Body of pancreas (tissue), 4 donors: ENCODE results near the gene CTBP1. TPM values are rescaled to one million over a fixed set of nuclear protein-coding genes. Genes with fewer than 3 reads are reported as not detected.

Source experiments
- ATAC-seq: fragments of 150-250 bp; one replicate; pipeline ENCODE4 v1.9.1; 2016
- DNase-seq, 4 donors: peaks; one replicate each; pipeline ENCODE4 v3.0.0-alpha.2; 2019
- H3K27ac ChIP-seq, 4 donors: fragments of 200-600 bp; sonication (generic); 1 replicate in 3 of 4; 2 replicates in 1 of 4; pipeline versions ENCODE4 v1.5.1 to v1.6.1; 2016 to 2019; ENCODE audit warnings: mild to moderate bottlenecking in 1 of 4, mixed read lengths in 1 of 4, moderate library complexity in 1 of 4
- H3K27me3 ChIP-seq, 2 donors: fragments of 200-600 bp; sonication (generic); one replicate each; pipeline ENCODE4 v1.6.0; 2016; ENCODE audit warnings: mild to moderate bottlenecking in 1 of 2
- H3K36me3 ChIP-seq, 2 donors: fragments of 200-600 bp; sonication (generic); replicated peaks in 1 of 2; 2 replicates each; pipeline ENCODE4 v1.5.1; 2016; ENCODE audit warnings: low read depth in 2 of 2; ENCODE audit not compliant: insufficient read depth in 1 of 2
- H3K4me1 ChIP-seq: fragments of 200-600 bp; sonication (generic); one replicate; pipeline ENCODE4 v1.6.0; 2016
- H3K4me3 ChIP-seq, 2 donors: fragments of 200-600 bp; sonication (generic); 1 replicate in 1 of 2; 2 replicates in 1 of 2; pipeline ENCODE4 v1.5.1; 2016 to 2019
- H3K9me3 ChIP-seq, 3 donors: fragments of 200-600 bp; sonication (generic); 1 replicate in 2 of 3; 2 replicates in 1 of 3; pipeline ENCODE4 v1.5.1; 2016
- CTCF ChIP-seq, 7 experiments: fragments of 450-650 bp in 4 of 7; fragments of 200-600 bp in 3 of 7; sonication (generic) in 3 of 7; IDR thresholded peaks; one replicate each; pipeline ENCODE4 v1.5.1; 2016 to 2019; ENCODE audit warnings: antibody characterized with exemption in 7 of 7
- POLR2A ChIP-seq, 3 donors: fragments of 450-650 bp; IDR thresholded peaks; one replicate each; pipeline ENCODE4 v1.6.1; 2016; ENCODE audit warnings: antibody characterized with exemption in 3 of 3, mild to moderate bottlenecking in 2 of 3
- WGBS, 2 donors: methylation state at CpG; one replicate each; pipeline ENCODE4 v1.1.5; 2017; 5-methylcytosine and 5-hydroxymethylcytosine counted together
- intact Hi-C: fragments of 100-400 bp; cut with DNase I; formaldehyde crosslinking; loops from one replicate; pipeline ENCODE4 v1.15.1; 2023
- total RNA-seq, 2 donors: library from RNA; depleted of rRNA; stranded (reverse); fragments of >200 nt; gene quantifications; one replicate each; pipeline ENCODE4 v1.1.0, GENCODE V29; 2016

The CTBP1 gene
- total RNA-seq, 2 donors from 2014 or later, result 148 to 458 TPM

- DNase-seq (no peak), ATAC-seq (no peak)
- Histone ChIP-seq H3K9me3 (no peaks in the 10 kb centered on the region), H3K4me1 (no peaks in the 10 kb centered on the region), H3K4me3 (no peak overlapping the region), H3K36me3 (no peaks in the 10 kb centered on the region), H3K27ac (no peak overlapping the region), H3K27me3 (no peaks in the 10 kb centered on the region)
- no peak for TF ChIP-seq CTCF (IDR thresholded peaks at IDR 0.05)
- no peak for TF ChIP-seq POLR2A (IDR thresholded peaks at IDR 0.05)
- WGBS, 2 donors, result 97% methylated on average over 3 of the region's 3 CpGs
- intact Hi-C loops, result no loop called here
Observed at GRCh38 chr4:1264942-1265341, 16.0 kb upstream of the CTBP1 start.

- intact Hi-C loops, result no loop called here
Observed at GRCh38 chr4:1261107-1261928, 12.4 kb upstream of the CTBP1 start.

GRCh38 chr4:1260418-1261106 lies 11.6 kb upstream of the CTBP1 start:
- Histone ChIP-seq H3K36me3 (no peaks in the 10 kb centered on the region), H3K27ac (no peak overlapping the region), H3K27me3 (no peaks in the 10 kb centered on the region), H3K4me3 (no peak overlapping the region), H3K9me3 (no peaks in the 10 kb centered on the region), H3K4me1 (no peaks in the 10 kb centered on the region)
- no peak for ATAC-seq
- DNase-seq, result no peak
- intact Hi-C loops, result no loop called here
- WGBS, 2 donors, result 90 to 91% methylated on average over 23 to 24 of the region's 24 CpGs
- TF ChIP-seq CTCF (IDR thresholded peaks at IDR 0.05) (no peak), POLR2A (IDR thresholded peaks at IDR 0.05) (no peak)

More at GRCh38 chr4:1261107-1261928, 12.4 kb upstream of the CTBP1 start:
- Histone ChIP-seq H3K9me3 (no peaks in the 10 kb centered on the region), H3K36me3 (no peaks in the 10 kb centered on the region), H3K27ac (no peak overlapping the region), H3K27me3 (no peaks in the 10 kb centered on the region), H3K4me1 (no peaks in the 10 kb centered on the region), H3K4me3 (no peak overlapping the region)
- no peak for ATAC-seq
- DNase-seq, result no peak
- 91 to 95% methylated on average over 21 of the region's 21 CpGs for WGBS, 2 donors
- TF ChIP-seq POLR2A (IDR thresholded peaks at IDR 0.05) (no peak), CTCF (IDR thresholded peaks at IDR 0.05) (no peak)

- no peak overlapping the region for H3K4me3 ChIP-seq
- no peaks in the 10 kb centered on the region for H3K27me3 ChIP-seq
- H3K9me3 ChIP-seq, result no peaks in the 10 kb centered on the region
- no peak for DNase-seq
- H3K4me1 ChIP-seq, result no peaks in the 10 kb centered on the region
- ATAC-seq, result no peak
- intact Hi-C loops, result no loop called here
- no peak for TF ChIP-seq CTCF (IDR thresholded peaks at IDR 0.05)
- H3K36me3 ChIP-seq, result no peaks in the 10 kb centered on the region
- 87 to 92% methylated on average over 4 of the region's 4 CpGs for WGBS, 2 donors
- H3K27ac ChIP-seq, result no peak overlapping the region
Observed at GRCh38 chr4:1259966-1260365, 11.0 kb upstream of the CTBP1 start.
